ENCODE data around the gene RNU2-63P. TPM values are rescaled to one million over a fixed set of nuclear protein-coding genes. Genes with fewer than 3 reads are reported as not detected.

The RNU2-63P gene
- total and polyA plus RNA-seq, 3 donors from 2014 or later, result not detected

Small RNA genes lying within 50 kb of the gene (small RNA-seq; reads per million reads assigned to genes)
- 0 reads per million in 2 donors for gene RNU2-63P

Other genes starting within 250 kb of the RNU2-63P start
- 10 to 100 TPM; 21.9 to 41.8 TPM for gene RGPD2, start 190.8 kb downstream of the RNU2-63P start, total RNA-seq
- gene RGPD2, start 190.8 kb downstream of the RNU2-63P start, polyA plus RNA-seq (ENCODE audit: insufficient read depth, low read depth, low replicate concordance), result 23.2 TPM
- 10 to 100 TPM; 15.4 to 21.1 TPM for gene KRCC1, start 39.2 kb upstream of the RNU2-63P start, total RNA-seq
- gene KRCC1, start 39.2 kb upstream of the RNU2-63P start, polyA plus RNA-seq (ENCODE audit: insufficient read depth, low read depth, low replicate concordance), result 16.9 TPM
- 1 to 10 TPM; 1.5 to 2.4 TPM for gene SMYD1, start 51.3 kb upstream of the RNU2-63P start, total RNA-seq
- 3.1 TPM for gene SMYD1, start 51.3 kb upstream of the RNU2-63P start, polyA plus RNA-seq (ENCODE audit: insufficient read depth, low read depth, low replicate concordance)
- 1 to 10 TPM in 1 of 2 donors, not detected in 1; 4.9 TPM for gene FABP1, start 111.5 kb upstream of the RNU2-63P start, total RNA-seq
- 0.99 TPM for gene FABP1, start 111.5 kb upstream of the RNU2-63P start, polyA plus RNA-seq (ENCODE audit: insufficient read depth, low read depth, low replicate concordance)
- 10 to 100 TPM; 35.1 to 63.0 TPM for gene THNSL2, start 153.8 kb upstream of the RNU2-63P start, total RNA-seq
- 53.7 TPM for gene THNSL2, start 153.8 kb upstream of the RNU2-63P start, polyA plus RNA-seq (ENCODE audit: insufficient read depth, low read depth, low replicate concordance)

All from testis (tissue), 3 donors.